HG03045 (cell line): ENCODE results near the gene SLC16A12.
"Not testable (repeated sequence)": the region's sequence is repeated elsewhere in the genome, so short reads cannot be mapped to it uniquely, and the experiment has no call there.

Experiments used
- ATAC-seq: cut with Tn5 transposase; IDR thresholded peaks from one replicate; pipeline ENCODE4 v1.9.1; 2021; ENCODE audit warnings: mild to moderate bottlenecking, moderate library complexity; ENCODE audit not compliant: unreplicated experiment

The SLC16A12 gene

GRCh38 chr10:89475591-89475998 is 59.8 kb downstream of the SLC16A12 start:
- no peak for ATAC-seq

GRCh38 chr10:89475125-89475524 is 60.3 kb downstream of the SLC16A12 start:
- no peak for ATAC-seq

- no peak for ATAC-seq
Observed at GRCh38 chr10:89474452-89474851, 60.9 kb downstream of the SLC16A12 start.

- no peak for ATAC-seq
Observed at GRCh38 chr10:89471110-89471809, 64.1 kb downstream of the SLC16A12 start.

- no peak for ATAC-seq
Observed at GRCh38 chr10:89470628-89471027, 64.8 kb downstream of the SLC16A12 start.

- no peak for ATAC-seq
Observed at GRCh38 chr10:89469517-89469916, 65.9 kb downstream of the SLC16A12 start.

GRCh38 chr10:89468191-89468965 is 67.0 kb downstream of the SLC16A12 start:
- ATAC-seq = no peak

GRCh38 chr10:89466599-89467035 is 68.8 kb downstream of the SLC16A12 start:
- ATAC-seq = no peak

GRCh38 chr10:89465196-89465595 is 70.2 kb downstream of the SLC16A12 start:
- ATAC-seq = no peak

- ATAC-seq = no peak
Observed at GRCh38 chr10:89463846-89464537, 71.4 kb downstream of the SLC16A12 start.

GRCh38 chr10:89458784-89459183 is 76.6 kb downstream of the SLC16A12 start:
- no peak for ATAC-seq

- ATAC-seq = no peak
Observed at GRCh38 chr10:89458291-89458690, 77.1 kb downstream of the SLC16A12 start.

GRCh38 chr10:89454561-89455347 is 80.6 kb downstream of the SLC16A12 start:
- no peak for ATAC-seq

- ATAC-seq = no peak
Observed at GRCh38 chr10:89452193-89452592, 83.2 kb downstream of the SLC16A12 start.

GRCh38 chr10:89450901-89451300 is 84.5 kb downstream of the SLC16A12 start:
- no peak for ATAC-seq

- not testable (repeated sequence) for ATAC-seq
Observed at GRCh38 chr10:89444819-89445218, 90.6 kb downstream of the SLC16A12 start.

- ATAC-seq = no peak
Observed at GRCh38 chr10:89442289-89442688, 93.1 kb downstream of the SLC16A12 start.

- ATAC-seq = no peak
Observed at GRCh38 chr10:89440226-89441009, 95.0 kb downstream of the SLC16A12 start.

GRCh38 chr10:89438525-89438924 is 96.9 kb downstream of the SLC16A12 start:
- no peak for ATAC-seq

- ATAC-seq = no peak
Observed at GRCh38 chr10:89431977-89432376, 103.4 kb downstream of the SLC16A12 start.
